ENCODE data around the gene SLC6A18.
"Not testable (repeated sequence)": the region's sequence is repeated elsewhere in the genome, so short reads cannot be mapped to it uniquely, and the experiment has no call there.

Gene SLC6A18

DNA sequence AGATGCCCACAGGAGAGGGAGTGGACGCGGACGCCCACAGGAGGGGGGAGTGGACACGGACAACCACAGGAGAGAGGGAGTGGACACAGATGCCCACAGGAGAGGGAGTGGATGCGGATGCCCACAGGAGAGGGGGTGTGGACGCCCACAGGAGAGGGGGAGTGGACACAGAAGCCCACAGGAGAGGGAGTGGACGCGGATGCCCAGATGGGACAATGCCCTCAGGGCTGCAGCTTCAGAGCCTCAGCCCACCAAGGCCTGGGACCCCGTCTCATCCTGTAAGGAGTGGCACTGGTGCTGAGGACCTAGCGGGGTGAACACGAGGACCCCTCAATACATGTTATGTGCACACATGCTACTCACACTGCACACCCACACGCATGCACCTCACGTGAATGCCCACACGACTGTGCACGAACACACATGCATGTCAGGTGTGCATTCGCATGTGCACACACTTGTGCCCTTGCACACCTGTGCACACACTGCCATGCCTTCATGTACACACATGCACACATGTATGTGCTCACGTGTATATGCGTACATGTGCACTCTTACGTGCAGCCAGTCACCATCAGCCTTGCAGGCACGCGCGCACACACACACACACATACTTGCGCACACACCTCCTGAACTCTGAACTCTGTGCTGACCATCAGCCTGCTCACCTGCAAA is 34.8 kb downstream of the SLC6A18 start:
- DNase-seq, result no peak

DNA sequence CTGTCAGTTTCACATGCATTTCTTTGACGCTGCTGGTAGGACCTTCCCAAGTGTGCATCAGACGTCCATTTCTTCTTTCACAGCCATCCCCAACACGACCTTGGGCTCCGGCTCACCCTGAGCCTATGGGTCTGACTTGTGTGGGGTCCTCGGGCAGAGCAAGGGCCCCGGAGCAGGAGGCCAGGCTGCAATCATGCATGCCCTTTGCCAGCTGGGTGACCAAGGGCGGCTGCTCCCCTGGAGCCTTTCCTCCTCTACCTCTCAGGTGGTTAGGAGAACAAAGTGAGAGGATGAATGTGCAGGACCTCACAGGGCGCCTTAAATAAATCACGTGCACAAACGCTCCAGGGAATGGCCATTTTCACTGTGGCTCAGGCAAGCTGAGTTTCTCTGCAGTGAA is 36.5 kb downstream of the SLC6A18 start:
- no peak for DNase-seq

DNA sequence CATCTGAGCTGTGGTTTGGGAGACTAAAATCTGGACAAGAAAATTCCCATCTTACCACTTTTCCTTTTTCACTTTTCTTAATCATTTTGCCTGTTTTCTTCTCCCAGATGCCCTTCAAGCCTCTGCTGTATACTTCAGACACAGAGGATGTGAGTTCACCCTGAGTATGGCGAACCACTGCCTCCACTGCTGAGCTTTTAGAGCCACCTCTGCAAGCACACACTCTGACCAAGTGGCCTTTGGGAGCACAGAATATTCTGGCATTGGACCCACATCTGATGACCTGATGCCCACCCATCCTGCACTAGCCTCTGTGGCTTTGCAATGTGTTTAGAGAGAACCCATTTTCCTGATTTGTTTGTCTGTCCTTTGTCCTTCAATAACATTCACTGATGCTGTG is 37.2 kb downstream of the SLC6A18 start:
- no peak for DNase-seq

DNA sequence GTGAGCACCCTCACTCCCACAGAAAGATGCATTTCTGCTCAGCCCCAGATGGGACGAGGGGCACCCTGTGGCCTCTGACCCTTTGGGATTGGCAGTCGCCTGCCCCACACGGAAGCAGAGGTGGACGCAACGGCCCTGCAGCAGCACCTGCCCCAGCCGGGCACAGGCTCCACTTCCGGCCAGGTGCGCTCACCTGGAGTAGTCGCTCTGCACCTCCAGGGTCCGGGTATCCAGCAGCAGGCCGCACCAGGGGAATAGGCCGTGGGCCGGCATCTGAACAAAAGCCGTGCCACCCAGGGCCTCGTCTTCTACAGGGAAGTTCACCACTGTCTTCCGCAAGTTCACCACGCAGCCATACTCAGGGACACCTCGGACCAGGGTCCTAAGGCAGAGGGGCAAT is 39.0 kb downstream of the SLC6A18 start:
- DNase-seq, result no peak

DNA sequence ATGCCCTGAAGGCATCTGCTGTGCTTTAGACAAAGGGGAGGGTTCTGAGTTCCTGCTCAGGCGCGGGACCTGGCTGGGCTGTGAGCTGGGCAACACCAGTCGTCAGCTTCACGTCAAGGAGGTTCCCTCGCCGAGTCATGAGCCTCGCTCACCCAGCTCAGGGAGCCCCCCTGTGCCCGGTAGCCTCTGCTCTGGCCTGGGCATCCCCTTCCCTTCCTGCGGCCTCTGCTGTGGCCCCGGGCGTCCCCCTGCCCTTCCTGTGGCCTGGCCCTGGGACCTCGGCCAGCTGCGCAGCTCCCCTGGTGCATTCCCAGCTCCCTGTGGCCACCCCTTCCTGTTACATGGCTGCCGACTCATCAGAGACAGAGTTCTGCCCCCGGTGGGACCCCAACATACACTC is 39.8 kb downstream of the SLC6A18 start:
- no peak for DNase-seq

DNA sequence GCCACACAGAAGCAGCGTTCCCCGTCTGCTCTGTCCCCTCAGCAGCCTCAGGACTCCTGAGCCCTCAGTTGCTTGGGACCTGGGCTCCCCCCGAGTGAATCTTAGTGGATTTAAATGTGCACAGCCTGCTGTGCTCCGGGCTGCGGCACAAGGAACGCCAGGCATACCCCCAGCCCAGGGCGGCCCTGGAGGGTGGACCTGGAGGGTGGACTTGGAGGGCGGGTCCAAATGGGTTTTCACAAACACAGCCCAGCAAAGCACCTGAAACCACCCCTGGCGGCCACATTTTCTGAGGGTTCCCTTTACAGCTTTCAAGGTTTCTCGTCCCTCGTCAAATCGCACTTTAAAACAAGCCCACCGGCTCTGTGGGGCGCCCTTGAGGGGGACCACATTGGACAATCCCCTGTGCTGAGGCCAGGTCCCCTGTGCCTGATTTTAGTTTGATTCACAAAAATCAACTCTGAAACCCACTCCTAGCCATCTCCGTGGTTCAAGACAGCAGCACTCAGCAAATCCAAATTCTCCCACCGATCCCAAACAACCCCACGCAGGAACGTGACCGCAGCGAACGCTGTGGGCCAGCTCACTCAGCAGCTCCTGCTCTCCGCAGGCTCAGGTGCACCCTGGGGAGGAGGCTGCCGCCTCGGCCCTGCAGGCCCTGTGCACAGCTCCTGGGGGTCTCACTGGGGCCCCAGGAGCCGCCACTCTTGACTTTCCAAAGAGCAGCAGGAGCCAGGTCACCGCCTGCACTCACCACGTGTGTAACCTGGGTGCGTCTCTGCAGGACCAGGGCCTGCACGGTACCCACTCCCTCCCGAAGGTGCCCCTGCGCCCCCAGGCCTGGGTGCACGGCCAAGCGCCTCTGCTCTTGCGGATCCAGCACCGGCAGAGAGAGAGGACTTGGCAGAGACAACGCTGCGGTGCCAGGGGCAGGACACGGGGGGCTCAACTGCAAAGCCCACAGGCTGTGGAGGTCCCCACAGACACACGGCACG is 40.6 kb downstream of the SLC6A18 start:
- DNase-seq, result no peak

DNA sequence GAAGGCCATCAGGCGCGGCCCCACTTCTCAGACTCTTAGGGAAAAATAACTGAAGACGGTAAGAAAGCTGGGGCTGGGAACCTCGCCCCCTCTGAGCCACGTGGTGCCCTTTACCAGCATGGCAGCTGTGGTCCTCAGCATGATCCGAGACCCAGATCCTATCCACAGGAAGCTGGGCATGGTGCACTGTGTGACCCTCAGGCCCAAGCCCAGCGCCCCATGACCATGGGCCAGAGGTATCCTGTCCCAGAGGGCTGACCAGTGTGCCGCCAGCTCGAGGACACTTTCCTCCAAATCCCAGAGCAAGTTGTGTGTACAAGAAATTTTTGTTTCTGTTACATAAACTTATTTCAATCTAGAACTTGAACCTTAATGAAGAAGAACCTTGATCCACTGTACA is 41.6 kb downstream of the SLC6A18 start:
- no peak for DNase-seq

DNA sequence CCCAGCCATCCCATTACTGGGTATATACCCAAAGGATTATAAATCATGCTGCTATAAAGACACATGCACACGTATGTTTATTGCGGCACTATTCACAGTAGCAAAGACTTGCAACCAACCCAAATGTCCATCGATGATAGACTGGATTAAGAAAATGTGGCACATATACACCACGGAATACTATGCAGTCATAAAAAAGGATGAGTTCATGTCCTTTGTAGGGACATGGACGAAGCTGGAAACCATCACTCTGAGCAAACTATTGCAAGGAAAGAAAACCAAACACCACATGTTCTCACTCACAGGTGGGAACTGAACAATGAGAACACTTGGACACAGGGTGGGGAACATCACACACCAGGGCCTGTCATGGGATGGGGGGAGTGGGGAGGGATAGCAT is 42.3 kb downstream of the SLC6A18 start:
- DNase-seq, result not testable (repeated sequence)

DNA sequence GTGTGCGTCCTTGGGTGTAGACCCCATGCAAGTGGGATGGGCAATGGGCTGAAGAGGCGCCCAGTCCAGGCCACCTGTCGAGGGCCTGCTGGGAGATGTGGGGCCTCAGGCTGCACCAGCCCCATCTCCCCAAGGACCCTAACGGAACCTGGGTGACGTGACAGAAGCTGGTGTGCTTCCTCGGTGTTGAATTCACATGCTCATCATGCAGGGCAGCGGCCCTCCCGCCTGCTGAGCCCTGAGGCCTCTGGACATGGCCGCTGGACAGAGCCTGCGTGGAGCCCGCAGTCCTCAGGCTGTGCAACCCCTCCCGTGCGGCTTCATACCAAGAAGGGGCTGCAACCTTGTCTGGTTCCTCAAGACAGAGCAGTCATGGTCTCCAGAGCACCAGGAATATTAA is 42.9 kb downstream of the SLC6A18 start:
- no peak for DNase-seq

DNA sequence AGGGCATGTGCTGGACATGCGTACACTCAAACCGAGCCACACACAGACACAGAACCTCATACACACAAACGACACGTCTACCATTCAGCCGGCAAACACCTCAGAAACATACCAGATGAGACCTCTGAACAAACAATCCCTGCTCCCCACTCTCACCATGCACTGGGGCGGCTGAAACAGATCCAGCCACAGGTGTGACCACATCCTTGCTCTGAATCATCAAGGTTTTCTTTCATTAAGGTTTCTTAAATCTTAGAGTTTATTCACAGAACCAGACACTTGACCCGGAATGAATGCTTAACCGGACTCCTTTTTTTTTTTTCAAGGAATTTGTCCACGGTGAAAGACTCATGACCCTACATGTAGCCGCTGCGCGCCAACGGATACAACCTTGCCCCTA is 43.5 kb downstream of the SLC6A18 start:
- DNase-seq, result no peak

DNA sequence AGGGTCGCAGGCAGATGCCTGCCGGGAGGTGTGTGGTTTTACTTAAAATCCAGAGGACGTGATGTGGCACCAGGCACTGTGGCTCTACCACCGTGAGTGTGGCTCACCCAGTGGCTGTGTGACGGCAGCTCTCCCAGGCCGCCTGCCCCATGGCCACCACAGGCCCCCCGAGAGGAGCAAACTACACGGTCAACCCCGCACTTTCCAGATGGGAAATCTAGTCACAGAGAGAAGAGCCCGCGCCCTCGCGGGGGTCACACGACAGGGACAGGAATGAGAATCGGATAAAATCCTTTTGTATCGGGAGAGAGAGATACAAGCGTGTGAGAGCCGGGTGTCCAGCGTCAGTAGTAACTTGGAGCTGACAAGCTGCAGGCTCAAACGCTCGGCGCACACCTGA is 45.2 kb downstream of the SLC6A18 start:
- DNase-seq, result no peak

DNA sequence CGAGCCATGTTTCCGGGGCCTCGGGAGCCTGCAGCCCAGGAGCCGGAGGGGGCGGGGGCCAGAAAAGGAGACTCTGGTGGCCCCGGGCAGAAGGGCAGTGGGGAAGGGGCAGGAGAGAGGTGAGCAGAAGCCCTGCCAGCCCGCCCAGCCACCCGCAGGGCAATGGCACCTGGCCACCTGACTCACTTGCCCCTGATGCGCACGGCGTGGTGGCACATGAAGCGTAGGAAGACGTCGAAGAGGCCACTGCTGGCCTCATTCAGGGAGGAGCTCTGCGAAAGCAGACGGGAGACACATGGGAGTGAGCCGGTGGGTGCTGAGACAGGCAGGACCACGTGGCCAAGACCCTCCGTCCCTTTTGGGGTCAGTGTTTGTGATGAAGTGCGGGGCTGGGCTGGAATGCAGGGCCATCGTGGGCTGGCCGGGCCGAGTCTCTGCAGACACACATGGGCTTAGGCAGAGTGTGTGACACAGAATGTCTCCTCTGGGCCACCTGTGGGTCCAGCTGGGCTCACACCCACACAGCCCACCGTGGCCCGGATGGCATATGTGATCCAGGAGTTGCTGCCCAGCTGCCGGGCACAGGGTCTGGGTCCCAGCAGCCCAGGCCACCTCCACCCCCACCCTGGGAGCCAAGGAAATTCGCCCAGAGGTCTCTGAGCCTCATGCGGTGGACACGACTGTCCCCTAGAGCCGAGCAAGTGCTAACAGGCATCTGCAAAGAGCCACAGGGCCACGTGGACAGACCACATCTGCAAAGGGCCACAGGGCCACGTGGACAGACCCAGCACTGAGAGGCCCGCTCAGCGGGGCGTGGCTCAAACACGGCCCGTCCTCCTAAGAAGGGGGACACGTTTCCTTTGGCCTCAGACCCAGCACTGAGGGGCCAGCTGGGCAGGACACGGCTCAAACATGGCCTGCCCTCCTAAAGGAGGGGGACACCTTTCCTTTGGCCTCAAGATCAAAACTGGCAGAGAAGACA is 46.0 kb downstream of the SLC6A18 start:
- no peak for DNase-seq

DNA sequence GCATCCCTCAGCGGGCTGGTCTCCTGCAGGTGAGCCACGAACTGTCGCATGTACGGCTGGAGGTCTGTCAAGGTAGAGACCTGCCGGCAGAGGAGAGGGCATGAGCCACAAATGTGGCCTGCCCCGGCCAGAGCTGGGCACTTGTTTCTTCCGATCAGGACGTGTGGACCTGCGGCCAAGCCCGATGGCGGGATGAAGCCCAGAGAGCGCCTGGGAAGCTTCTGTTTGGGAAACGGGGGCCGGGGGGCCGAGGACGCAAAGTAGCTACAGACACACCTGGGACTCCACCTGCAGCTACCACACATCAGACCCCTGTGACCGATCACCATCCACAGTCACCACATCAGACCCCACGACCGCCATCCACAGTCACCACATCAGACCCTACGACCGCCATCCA is 47.0 kb downstream of the SLC6A18 start:
- no peak for DNase-seq

DNA sequence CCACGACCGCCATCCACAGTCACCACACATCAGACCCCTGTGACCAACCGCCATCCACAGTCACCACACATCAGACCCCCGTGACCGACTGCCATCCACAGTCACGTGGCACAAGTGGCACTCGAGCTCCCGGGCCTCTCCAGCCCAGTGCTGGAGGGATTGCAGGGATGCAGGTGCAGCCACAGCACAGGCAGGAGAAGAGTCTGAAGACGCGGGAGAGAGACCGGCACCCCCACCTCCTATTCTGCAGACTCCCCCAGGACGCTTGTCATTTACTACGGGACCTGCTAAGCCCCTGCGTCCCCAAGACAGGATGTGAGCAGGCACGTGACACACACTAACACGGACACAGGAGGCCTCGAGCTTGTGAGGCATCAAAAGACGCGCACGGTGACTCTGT is 48.6 kb downstream of the SLC6A18 start:
- no peak for DNase-seq

DNA sequence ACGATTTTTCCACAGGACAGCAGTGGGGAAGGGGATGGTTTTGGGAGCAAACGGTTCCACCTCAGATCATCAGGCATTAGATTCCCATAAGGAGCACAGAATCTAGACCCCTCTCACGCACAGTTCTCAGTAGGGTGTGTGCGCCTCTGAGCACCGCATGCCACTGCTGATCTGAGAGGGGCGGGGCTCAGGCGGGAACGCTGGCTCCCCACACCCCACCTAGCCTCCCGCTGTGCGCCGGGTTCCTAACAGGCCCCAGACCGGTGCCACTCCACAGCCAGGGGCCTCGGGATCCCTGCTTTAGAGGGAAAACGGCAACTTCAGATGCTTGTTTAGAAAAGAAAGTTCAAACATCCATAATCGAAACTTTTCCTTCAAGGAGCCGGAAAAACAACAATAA is 49.3 kb downstream of the SLC6A18 start:
- no peak for DNase-seq

DNA sequence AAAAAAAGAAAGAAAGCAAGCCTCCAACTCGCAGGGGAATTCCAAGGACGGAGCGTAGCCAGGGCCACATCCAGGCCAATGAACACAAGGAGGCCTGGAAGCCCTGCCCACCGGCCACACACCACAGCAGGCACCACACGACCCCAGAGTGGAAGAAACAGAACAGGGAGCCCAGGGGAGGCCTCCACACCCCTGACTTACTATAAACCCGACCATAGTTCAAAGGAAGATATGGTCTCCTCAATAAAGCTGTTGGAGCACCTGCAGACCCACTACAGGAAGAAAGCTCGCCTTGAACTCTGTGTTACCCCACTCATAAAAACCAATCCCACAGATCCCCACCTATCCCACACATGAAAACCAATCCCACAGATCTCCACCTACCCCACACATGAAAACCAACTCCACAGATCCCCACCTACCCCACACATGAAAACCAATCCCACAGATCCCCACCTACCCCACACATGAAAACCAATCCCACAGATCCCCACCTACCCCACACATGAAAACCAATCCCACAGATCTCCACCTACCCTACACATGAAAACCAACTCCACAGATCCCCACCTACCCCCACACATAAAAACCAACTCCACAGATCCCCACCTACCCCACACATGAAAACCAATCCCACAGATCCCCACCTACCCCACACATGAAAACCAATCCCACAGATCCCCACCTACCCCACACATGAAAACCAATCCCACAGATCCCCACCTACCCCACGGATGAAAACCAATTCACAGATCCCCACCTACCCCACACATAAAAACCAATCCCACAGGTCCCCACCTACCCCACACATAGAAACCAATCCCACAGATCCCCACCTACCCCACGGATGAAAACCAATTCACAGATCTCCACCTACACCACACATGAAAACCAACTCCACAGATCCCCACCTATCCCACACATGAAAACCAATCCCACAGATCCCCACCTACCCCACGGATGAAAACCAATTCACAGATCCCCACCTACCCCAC is 50.5 kb downstream of the SLC6A18 start:
- DNase-seq, result not testable (repeated sequence)

DNA sequence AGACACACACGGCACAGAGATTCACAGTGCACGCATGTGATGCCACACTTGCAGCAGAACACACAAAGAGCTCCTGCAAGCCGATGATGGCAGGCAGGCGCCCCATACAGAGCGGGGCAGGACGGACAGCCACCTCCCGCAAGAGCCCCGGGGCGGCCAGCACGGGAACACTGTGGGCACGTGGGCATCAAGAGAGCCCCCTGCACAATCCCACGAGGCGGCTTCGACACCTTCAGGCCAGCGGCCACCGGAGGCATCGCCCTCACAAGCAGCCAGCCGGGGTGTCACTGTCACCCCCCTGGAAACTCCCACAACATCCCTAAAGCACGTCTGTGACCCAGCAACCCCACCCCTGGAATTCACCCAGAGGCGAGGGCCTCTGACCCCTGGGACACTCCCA is 51.7 kb downstream of the SLC6A18 start:
- DNase-seq, result no peak

DNA sequence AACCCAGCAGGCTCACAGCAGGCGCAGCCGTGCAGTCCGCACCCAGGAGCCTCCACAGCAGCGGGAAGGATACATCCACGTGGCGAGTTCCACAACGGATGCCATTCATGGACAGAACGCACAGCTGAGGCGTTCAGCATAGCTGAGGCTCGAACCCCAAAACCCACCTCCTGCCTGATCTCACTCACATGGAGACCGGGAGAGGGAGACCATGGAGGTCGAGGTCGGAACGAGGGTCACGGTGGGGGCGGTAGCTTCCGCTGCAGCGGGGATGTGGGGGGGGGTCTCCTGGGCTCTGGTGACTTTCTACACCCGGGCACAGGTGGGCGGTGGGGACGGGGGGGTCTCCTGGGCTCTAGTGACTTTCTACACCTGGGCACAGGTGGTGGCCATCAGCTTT is 52.1 kb downstream of the SLC6A18 start:
- no peak for DNase-seq

DNA sequence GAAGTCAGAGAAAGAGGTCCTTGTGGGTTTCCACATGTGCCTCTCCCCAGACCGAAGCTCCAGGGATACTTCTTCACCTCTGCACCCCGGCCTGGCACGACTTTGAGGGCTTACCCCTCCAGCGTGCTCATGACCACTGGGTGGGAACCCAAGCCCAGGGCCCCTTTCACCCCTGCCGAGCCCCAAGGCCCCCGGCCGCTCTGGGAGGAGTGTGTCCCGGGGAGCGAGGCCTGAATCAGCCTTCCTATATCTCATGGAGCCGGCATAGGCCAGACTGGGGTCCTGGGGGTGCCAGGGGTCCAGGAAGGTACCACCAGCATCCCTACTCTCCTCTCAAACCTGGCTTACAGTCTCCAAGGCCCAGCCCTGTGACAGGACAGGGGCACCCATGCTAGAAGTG is 52.6 kb downstream of the SLC6A18 start:
- DNase-seq, result no peak

DNA sequence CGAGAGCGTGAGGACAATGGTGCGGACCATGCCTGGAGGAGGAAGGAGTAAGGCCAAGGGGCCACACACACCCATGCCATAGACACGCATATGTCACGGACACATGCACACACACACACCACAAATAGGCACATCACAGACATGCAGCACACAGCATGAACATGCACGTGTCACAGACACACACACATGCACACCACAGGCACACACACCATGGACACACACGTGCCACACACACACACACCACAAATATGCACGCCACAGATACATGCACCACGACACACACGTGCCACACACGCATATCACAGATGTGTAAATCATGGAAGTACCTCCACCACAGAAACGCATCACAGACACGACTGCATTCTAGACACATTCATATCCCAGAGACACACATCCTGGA is 53.0 kb downstream of the SLC6A18 start:
- no peak for DNase-seq

DNA sequence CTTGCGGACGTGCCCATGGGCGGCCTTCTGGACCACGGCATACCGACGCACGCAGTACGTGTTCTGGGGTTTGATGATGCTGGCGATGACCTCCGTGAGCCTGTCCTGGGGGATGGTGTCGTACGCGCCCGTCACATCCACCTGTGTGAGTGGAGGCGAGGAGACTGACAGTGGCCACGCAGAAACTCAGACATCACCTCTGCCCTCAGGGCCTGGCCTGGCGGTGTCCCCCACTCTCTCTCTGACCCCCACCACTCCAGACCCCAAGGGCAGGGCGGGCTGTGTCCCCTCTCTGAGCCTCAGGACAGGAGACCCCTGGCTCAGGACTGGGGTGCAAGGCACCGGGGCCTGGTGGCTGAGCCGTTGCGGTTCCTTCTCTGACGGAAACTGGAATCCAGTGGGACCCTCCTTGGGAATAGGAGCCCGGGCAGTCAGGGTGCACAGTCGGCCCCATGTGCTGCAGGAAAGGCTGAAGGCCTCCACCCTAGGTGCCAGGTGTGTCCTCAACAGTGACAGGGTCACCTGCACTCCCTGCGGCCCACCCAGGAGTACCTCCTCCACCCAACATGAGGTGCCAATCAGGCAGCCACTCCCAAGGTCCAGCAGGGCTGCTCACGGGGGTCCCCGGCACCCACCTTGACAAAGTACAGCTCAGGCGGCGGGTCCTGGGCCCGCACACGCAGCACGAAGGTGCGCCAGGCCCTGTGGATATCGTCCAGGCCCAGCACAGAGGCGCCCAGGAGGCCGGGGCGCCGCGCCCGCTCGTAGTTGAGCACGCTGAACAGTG is 53.7 kb downstream of the SLC6A18 start:
- no peak for DNase-seq

Measured in midbrain (tissue), 1 donor.